ES-I3 (cell line): Measurements from ENCODE around the gene ARHGEF9.
A peak's percentile ranks its signal among the peaks of the same experiment; 100 is the strongest.

Source experiments
- H3K36me3 ChIP-seq: 2 replicates; pipeline ENCODE4 v1.6.1; 2013; ENCODE audit warnings: mild to moderate bottlenecking, low read length, control low read depth, moderate library complexity; ENCODE audit not compliant: insufficient read depth
- H3K4me1 ChIP-seq: 2 replicates; pipeline ENCODE4 v1.6.1; 2013; ENCODE audit warnings: mild to moderate bottlenecking, control low read depth, low read length; ENCODE audit not compliant: insufficient read depth
- H3K9ac ChIP-seq: 2 replicates; pipeline ENCODE4 v1.6.1; 2013; ENCODE audit warnings: low read depth, mild to moderate bottlenecking, low read length, moderate library complexity
- H3K9me3 ChIP-seq: 2 replicates; pipeline ENCODE4 v1.6.1; 2013; ENCODE audit warnings: mild to moderate bottlenecking, low read length, moderate library complexity; ENCODE audit not compliant: control insufficient read depth, insufficient read depth

Gene ARHGEF9

DNA sequence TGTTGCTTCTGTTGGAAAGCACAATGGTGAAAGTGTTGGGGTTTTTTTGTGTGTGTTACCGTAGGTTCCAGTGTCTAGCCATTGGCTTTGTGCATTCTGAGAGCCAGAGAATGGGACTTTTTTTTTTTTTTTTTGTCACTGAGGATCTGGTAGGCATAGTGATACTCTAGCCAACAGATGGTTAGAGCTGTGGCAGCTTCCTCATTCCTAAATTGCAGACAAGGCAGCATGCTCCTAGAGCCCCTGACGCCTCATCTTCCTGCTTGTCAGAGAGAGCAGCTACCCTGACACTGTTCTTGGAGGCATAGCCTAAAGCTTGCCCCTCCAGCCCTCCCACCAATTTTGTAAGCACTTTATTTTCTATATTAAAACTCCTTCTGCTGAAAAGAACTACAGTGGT lies 27.0 kb downstream of the ARHGEF9 start:
- H3K9me3 ChIP-seq = no peaks in the 10 kb centered on the region
- no peak overlapping the region for H3K9ac ChIP-seq
- peaks cover 12% of the 10 kb centered on the region for H3K4me1 ChIP-seq
- H3K36me3 ChIP-seq = no peaks in the 10 kb centered on the region

DNA sequence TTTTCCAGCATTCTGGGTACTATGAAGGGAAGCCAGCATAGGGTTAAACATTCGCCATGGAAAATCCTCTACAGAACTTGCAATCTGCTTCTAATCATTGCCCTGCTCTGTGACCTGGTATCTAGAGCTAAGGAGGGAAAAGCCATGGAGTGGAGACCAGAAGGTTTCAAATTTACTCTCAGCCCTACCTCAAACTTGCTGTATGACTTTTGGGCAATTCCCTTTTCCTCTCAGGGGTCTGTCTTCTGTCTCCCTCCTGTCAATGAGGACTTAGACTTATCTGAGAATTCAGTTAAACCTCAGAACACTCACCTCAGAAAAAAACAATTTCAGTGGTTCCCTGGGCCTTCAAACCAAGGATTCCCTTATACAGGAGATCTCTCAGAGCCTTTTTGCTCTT lies 29.1 kb downstream of the ARHGEF9 start:
- Histone ChIP-seq H3K9ac (peak overlapping the region; percentile 52; the same call in 1 of the 2 replicates), H3K36me3 (no peaks in the 10 kb centered on the region), H3K9me3 (no peaks in the 10 kb centered on the region), H3K4me1 (peaks cover 8% of the 10 kb centered on the region)

DNA sequence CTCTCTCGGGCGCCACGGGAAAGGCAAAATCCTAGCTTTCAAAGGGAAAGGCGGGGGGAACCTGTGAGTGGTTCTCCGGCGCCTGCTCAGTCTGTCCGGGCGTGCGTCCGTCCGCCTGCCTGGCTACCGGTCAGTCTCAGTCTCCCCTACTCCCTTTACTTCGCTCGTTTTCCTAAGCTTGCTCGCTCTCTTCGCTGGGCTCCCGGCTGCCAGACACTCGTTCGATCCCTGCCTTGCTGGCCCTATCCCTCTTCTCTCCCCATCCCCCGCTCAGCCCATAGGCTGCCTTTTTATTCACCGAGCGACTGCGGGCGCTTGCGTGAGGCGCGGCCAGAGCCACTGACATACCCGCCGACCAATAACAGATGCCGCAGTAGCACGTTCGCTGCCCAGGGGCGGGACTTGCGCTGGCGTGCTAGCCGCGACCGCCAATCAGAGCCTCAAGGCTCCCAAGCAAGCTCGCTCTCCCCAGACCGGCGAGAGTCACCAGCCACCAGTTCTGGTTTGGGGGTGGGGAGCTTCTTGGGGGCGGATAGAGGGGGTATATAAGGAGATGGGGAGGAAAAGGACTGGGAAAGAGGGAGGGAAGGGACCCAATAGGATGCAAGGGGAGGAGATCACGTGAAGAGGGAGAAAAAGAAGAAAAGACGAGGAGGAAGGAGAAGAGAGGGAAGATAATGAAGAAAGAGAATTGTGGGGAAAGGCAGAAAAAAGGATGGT lies 30.0 kb downstream of the ARHGEF9 start:
- Histone ChIP-seq H3K9ac (peak overlapping the region; percentile 88), H3K4me1 (peaks cover 6% of the 10 kb centered on the region), H3K36me3 (no peaks in the 10 kb centered on the region), H3K9me3 (no peaks in the 10 kb centered on the region)

GRCh38 chrX:63754136-63754859 lies 30.7 kb downstream of the ARHGEF9 start:
- Histone ChIP-seq H3K9ac (peak overlapping the region; percentile 88), H3K4me1 (peaks cover 6% of the 10 kb centered on the region), H3K36me3 (no peaks in the 10 kb centered on the region), H3K9me3 (no peaks in the 10 kb centered on the region)

DNA sequence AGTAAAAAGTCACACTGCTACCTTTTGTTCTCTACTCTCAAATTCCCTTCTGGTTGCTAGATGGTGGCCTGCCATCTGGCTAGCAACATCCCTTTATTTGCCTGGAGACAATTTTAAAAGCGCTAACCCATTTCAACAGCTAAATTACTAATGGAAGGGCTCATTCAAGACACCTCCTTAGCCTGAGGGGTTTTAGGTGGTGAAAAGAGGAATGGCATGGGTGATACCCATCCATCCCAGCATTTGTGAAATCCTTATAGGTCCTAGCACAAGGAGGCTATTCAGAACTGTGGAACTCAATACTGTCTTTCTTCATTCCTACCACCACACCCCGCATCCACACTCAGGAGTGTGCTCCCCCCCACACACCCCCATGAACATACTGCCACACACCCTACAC lies 33.5 kb downstream of the ARHGEF9 start:
- Histone ChIP-seq H3K36me3 (no peaks in the 10 kb centered on the region), H3K9ac (no peak overlapping the region), H3K9me3 (no peaks in the 10 kb centered on the region), H3K4me1 (peaks cover 6% of the 10 kb centered on the region)

DNA sequence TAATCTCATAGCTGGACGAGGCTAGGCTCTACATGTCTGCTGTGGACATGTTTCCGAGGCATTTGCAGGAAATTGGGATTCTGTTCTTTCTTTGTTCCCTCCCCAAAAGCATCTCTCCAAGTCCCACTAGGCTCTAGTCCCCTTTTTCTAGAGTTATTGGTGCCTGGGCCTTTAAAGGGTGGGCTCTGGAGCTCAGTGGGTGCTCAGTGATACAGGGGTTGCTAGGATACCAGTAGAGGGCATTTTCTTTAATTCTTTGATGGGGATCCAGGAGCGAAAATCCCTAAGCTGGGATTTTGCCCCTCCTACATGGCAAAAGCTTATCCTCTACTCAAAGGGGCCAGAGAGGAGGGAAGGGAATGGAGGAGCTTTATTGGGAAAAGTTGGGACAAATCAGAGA lies 34.2 kb downstream of the ARHGEF9 start:
- H3K9ac ChIP-seq = no peak overlapping the region
- no peaks in the 10 kb centered on the region for H3K9me3 ChIP-seq
- peaks cover 4% of the 10 kb centered on the region for H3K4me1 ChIP-seq
- H3K36me3 ChIP-seq = no peaks in the 10 kb centered on the region

- H3K9me3 ChIP-seq = no peaks in the 10 kb centered on the region
- H3K9ac ChIP-seq = no peak overlapping the region
- H3K36me3 ChIP-seq = no peaks in the 10 kb centered on the region
- H3K4me1 ChIP-seq = no peaks in the 10 kb centered on the region; the same call in none of the 2 replicates
Measured at GRCh38 chrX:63747331-63747730, 37.7 kb downstream of the ARHGEF9 start.

DNA sequence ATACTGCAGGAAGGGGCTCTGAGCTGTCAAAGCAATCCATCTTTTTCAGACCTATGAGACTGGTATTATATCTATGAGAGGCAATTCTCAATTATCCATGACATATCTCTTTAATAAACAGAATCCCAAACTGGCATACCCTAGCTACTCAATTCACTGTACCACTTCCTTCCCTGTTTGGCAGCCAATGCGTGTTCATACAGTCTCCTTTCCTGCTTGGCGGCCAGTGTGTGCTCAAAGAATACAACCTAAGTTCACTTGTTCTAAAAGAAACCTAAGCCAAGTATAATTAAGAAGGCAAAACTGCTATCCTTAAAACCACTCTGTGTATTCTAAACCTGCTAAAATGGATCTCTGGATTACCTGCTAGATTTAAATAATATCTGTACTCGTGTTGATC lies 38.3 kb downstream of the ARHGEF9 start:
- Histone ChIP-seq H3K4me1 (peaks cover 6% of the 10 kb centered on the region), H3K9ac (no peak overlapping the region), H3K36me3 (no peaks in the 10 kb centered on the region), H3K9me3 (no peaks in the 10 kb centered on the region)

- no peaks in the 10 kb centered on the region for H3K9me3 ChIP-seq
- H3K4me1 ChIP-seq = peaks cover 6% of the 10 kb centered on the region
- no peaks in the 10 kb centered on the region for H3K36me3 ChIP-seq
- no peak overlapping the region for H3K9ac ChIP-seq
Measured at GRCh38 chrX:63746278-63746677, 38.7 kb downstream of the ARHGEF9 start.

DNA sequence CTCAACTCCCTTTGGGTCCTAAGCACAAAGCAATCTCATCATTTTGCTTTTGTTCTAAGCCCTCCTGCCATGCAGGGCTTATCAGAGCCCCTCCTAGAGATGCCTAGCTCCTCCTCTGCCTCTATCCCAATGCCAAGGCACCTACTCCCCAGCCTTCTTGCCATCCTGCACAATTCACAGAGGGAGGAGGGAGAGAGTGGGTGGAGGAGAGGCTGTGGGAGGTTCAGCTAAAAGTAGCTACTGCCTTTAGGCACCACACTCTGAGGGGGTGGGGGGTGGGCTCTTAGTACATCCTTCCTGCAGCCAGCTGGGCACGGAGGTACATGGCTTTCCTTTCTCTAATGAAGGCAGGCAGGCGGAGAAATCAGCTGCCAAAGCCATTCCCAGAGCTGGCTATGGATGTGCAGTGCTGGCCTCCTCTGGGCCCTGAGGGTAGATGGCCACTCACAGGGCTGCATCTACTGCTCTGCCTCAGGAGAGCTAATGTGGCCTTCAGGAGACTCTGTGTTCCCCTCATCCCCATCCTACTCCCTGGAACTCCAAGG lies 40.1 kb downstream of the ARHGEF9 start:
- H3K4me1 ChIP-seq = peaks cover 6% of the 10 kb centered on the region
- H3K36me3 ChIP-seq = no peaks in the 10 kb centered on the region
- H3K9me3 ChIP-seq = no peaks in the 10 kb centered on the region
- no peak overlapping the region for H3K9ac ChIP-seq

- no peaks in the 10 kb centered on the region for H3K9me3 ChIP-seq
- H3K9ac ChIP-seq = no peak overlapping the region
- no peaks in the 10 kb centered on the region for H3K36me3 ChIP-seq
- H3K4me1 ChIP-seq = peaks cover 6% of the 10 kb centered on the region
Measured at GRCh38 chrX:63743596-63743995, 41.4 kb downstream of the ARHGEF9 start.

DNA sequence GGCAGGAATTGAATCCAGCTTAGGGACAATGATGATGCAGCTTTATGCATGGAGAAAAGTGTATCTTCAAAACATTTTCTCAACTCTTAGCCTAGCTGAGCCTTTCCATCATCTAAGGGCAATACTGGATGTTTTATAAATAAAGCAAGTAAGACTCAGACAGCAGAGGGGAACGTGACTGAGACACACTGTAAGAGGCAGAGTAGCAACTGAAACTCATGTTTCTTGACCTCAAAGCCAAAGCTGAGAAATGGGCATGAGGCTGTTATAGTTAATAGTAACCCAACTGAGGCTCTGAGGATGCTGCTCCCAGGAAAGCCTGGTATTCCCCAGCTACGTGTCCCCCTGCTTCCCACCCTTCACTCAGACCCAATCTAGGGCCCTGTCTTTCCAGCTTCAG lies 44.6 kb downstream of the ARHGEF9 start:
- Histone ChIP-seq H3K9me3 (no peaks in the 10 kb centered on the region), H3K9ac (no peak overlapping the region), H3K4me1 (peaks cover 6% of the 10 kb centered on the region), H3K36me3 (no peaks in the 10 kb centered on the region)

DNA sequence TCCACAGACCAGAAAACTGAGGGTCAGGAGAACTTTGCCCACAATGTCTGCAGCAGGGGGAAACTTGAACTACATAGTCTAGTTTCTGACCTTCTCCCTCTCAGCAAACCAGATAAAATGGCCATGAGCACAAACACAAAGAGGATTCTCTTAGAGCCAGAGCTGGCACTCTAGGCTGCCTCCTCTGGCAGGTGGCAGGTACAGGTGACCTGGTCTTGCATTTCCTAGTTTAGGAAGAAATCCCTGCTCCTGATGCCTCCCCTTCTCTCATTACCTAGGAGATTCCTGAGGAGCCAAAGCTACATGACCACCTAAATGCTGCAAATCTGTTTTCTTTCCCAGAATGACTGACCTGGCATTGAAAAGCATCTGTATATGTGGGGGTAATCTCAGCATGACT lies 45.1 kb downstream of the ARHGEF9 start:
- Histone ChIP-seq H3K36me3 (no peaks in the 10 kb centered on the region), H3K4me1 (peaks cover 6% of the 10 kb centered on the region), H3K9me3 (no peaks in the 10 kb centered on the region), H3K9ac (no peak overlapping the region)

- no peaks in the 10 kb centered on the region for H3K9me3 ChIP-seq
- no peaks in the 10 kb centered on the region for H3K36me3 ChIP-seq
- H3K4me1 ChIP-seq = peaks cover 6% of the 10 kb centered on the region
- H3K9ac ChIP-seq = no peak overlapping the region
Measured at GRCh38 chrX:63738696-63739095, 46.3 kb downstream of the ARHGEF9 start.
